NT2/D1 (cell line): ENCODE results near the gene MLLT3.

Experiments
- DNase-seq: peaks from one replicate; pipeline ENCODE4 v3.0.0-alpha.2; 2011; ENCODE audit warnings: low read depth, low spot score
- H3K27me3 ChIP-seq: 2 replicates; pipeline ENCODE4 v1.6.0; 2011; ENCODE audit warnings: mild to moderate bottlenecking; ENCODE audit not compliant: insufficient read length, insufficient read depth
- H3K36me3 ChIP-seq: 2 replicates; pipeline ENCODE4 v1.6.1; 2011; ENCODE audit warnings: mild to moderate bottlenecking, low read length, mixed read lengths; ENCODE audit not compliant: insufficient read depth, insufficient read length
- H3K4me1 ChIP-seq: 2 replicates; pipeline ENCODE4 v1.5.1; 2011; ENCODE audit not compliant: insufficient read depth, insufficient read length
- H3K4me3 ChIP-seq: 2 replicates; pipeline ENCODE4 v1.5.1; 2011; ENCODE audit warnings: low read depth; ENCODE audit not compliant: insufficient read length
- H3K9ac ChIP-seq: 2 replicates; pipeline ENCODE4 v1.6.0; 2011; ENCODE audit warnings: low read depth; ENCODE audit not compliant: insufficient read length
- H3K9me3 ChIP-seq: 2 replicates; pipeline ENCODE4 v1.5.1; 2011; ENCODE audit warnings: mild to moderate bottlenecking, low read length; ENCODE audit not compliant: insufficient read depth
- SUZ12 ChIP-seq: IDR thresholded peaks from 2 replicates; pipeline ENCODE4 v1.6.1; 2011; ENCODE audit not compliant: insufficient read length, insufficient read depth; ENCODE audit errors: extremely low read depth
- YY1 ChIP-seq: IDR thresholded peaks from 2 replicates; pipeline ENCODE4 v1.6.1; 2011; ENCODE audit not compliant: insufficient read length, insufficient read depth
- ZNF274 ChIP-seq: IDR thresholded peaks from 2 replicates; pipeline ENCODE4 v1.6.1; 2011; ENCODE audit warnings: mild to moderate bottlenecking, low read depth, low read length

Gene MLLT3

GRCh38 chr9:20378851-20379250 lies 243.4 kb downstream of the MLLT3 start:
- Histone ChIP-seq H3K36me3 (no peaks in the 10 kb centered on the region), H3K27me3 (no peaks in the 10 kb centered on the region), H3K9ac (no peak overlapping the region), H3K4me1 (no peaks in the 10 kb centered on the region), H3K9me3 (no peaks in the 10 kb centered on the region), H3K4me3 (no peak overlapping the region)
- no peak for DNase-seq
- TF ChIP-seq YY1 (no peak), ZNF274 (no peak), SUZ12 (no peak)

GRCh38 chr9:20377790-20378189 lies 244.5 kb downstream of the MLLT3 start:
- no peak for TF ChIP-seq SUZ12
- TF ChIP-seq ZNF274 = no peak
- TF ChIP-seq YY1 = no peak
- Histone ChIP-seq H3K9me3 (no peaks in the 10 kb centered on the region), H3K4me3 (no peak overlapping the region), H3K36me3 (no peaks in the 10 kb centered on the region), H3K27me3 (no peaks in the 10 kb centered on the region), H3K4me1 (no peaks in the 10 kb centered on the region), H3K9ac (no peak overlapping the region)
- DNase-seq = no peak

GRCh38 chr9:20376731-20377375 lies 245.4 kb downstream of the MLLT3 start:
- no peaks in the 10 kb centered on the region for H3K27me3 ChIP-seq
- H3K4me3 ChIP-seq = no peak overlapping the region
- H3K36me3 ChIP-seq = no peaks in the 10 kb centered on the region
- no peak for DNase-seq
- TF ChIP-seq SUZ12 (no peak), ZNF274 (no peak), YY1 (no peak)
- no peak overlapping the region for H3K9ac ChIP-seq
- H3K9me3 ChIP-seq = no peaks in the 10 kb centered on the region
- no peaks in the 10 kb centered on the region for H3K4me1 ChIP-seq

- no peaks in the 10 kb centered on the region for H3K36me3 ChIP-seq
- H3K4me3 ChIP-seq = no peak overlapping the region
- H3K4me1 ChIP-seq = no peaks in the 10 kb centered on the region
- no peak overlapping the region for H3K9ac ChIP-seq
- no peaks in the 10 kb centered on the region for H3K9me3 ChIP-seq
- no peaks in the 10 kb centered on the region for H3K27me3 ChIP-seq
- no peak for DNase-seq
- TF ChIP-seq SUZ12 = no peak
- TF ChIP-seq YY1 = no peak
Observed at GRCh38 chr9:20376042-20376441, 246.3 kb downstream of the MLLT3 start.

- Histone ChIP-seq H3K4me3 (no peak overlapping the region), H3K9me3 (no peaks in the 10 kb centered on the region), H3K36me3 (no peaks in the 10 kb centered on the region), H3K9ac (no peak overlapping the region), H3K4me1 (no peaks in the 10 kb centered on the region), H3K27me3 (no peaks in the 10 kb centered on the region)
- TF ChIP-seq YY1 (no peak), ZNF274 (no peak), SUZ12 (no peak)
- no peak for DNase-seq
Observed at GRCh38 chr9:20373263-20373662, 249.0 kb downstream of the MLLT3 start.

- Histone ChIP-seq H3K9ac (no peak overlapping the region), H3K27me3 (no peaks in the 10 kb centered on the region), H3K9me3 (no peaks in the 10 kb centered on the region), H3K36me3 (no peaks in the 10 kb centered on the region), H3K4me1 (no peaks in the 10 kb centered on the region), H3K4me3 (no peak overlapping the region)
- no peak for DNase-seq
- TF ChIP-seq ZNF274 = no peak
Observed at GRCh38 chr9:20369391-20369790, 252.9 kb downstream of the MLLT3 start.

GRCh38 chr9:20367855-20368254 lies 254.4 kb downstream of the MLLT3 start:
- DNase-seq = no peak
- Histone ChIP-seq H3K4me3 (no peak overlapping the region), H3K9ac (no peak overlapping the region), H3K9me3 (no peaks in the 10 kb centered on the region), H3K36me3 (no peaks in the 10 kb centered on the region), H3K27me3 (no peaks in the 10 kb centered on the region), H3K4me1 (no peaks in the 10 kb centered on the region)
- no peak for TF ChIP-seq YY1
- TF ChIP-seq ZNF274 = no peak
- TF ChIP-seq SUZ12 = no peak

GRCh38 chr9:20364959-20365358 lies 257.3 kb downstream of the MLLT3 start:
- no peak for DNase-seq
- H3K4me3 ChIP-seq = no peak overlapping the region
- H3K27me3 ChIP-seq = no peaks in the 10 kb centered on the region
- TF ChIP-seq ZNF274 (no peak), YY1 (no peak), SUZ12 (no peak)
- H3K36me3 ChIP-seq = no peaks in the 10 kb centered on the region
- H3K9ac ChIP-seq = no peak overlapping the region
- H3K9me3 ChIP-seq = no peaks in the 10 kb centered on the region
- no peaks in the 10 kb centered on the region for H3K4me1 ChIP-seq
